Measurements from ENCODE around the gene ORC5. TPM values are rescaled to one million over a fixed set of nuclear protein-coding genes. Genes with fewer than 3 reads are reported as not detected.

The ORC5 gene
- total and polyA plus RNA-seq, 2 experiments from 2014 or later = 10.9 to 89.0 TPM

GRCh38 chr7:104228442-104228841 is 20.6 kb upstream of the ORC5 start:
- Mint-ChIP-seq H3K4me1 (no peaks in the 10 kb centered on the region), H3K27ac (no peak overlapping the region), H3K4me3 (no peak overlapping the region), H3K9me3 (no peaks in the 10 kb centered on the region), H3K27me3 (ENCODE audit: insufficient read depth, low read depth, poor library complexity) (peaks cover 2% of the 10 kb centered on the region), H3K36me3 (ENCODE audit: low read depth) (no peaks in the 10 kb centered on the region)
- Histone ChIP-seq H3K27me3 (ENCODE audit: insufficient read depth) (no peaks in the 10 kb centered on the region), H3K27ac (ENCODE audit: low read depth) (no peak overlapping the region), H4K20me1 (replicated peaks; ENCODE audit: insufficient read depth) (no peaks in the 10 kb centered on the region), H2AFZ (no peak overlapping the region), H3K4me2 (no peak overlapping the region), H3K4me3 (no peak overlapping the region), H3F3A (replicated peaks; ENCODE audit: low read depth) (no peaks in the 10 kb centered on the region), H3K79me2 (replicated peaks; ENCODE audit: insufficient read depth) (no peaks in the 10 kb centered on the region), H3K9me2 (ENCODE audit: insufficient read depth) (no peaks in the 10 kb centered on the region), H3K36me3 (ENCODE audit: insufficient read depth) (no peaks in the 10 kb centered on the region), H3K4me1 (ENCODE audit: insufficient read depth) (no peaks in the 10 kb centered on the region)
- no peak for DNase-seq (ENCODE audit: low spot score)
- TF ChIP-seq STAT1 (IDR thresholded peaks at IDR 0.05; ENCODE audit: unreplicated experiment) (no peak), CREB1 (CRISPR knock-in tag; IDR thresholded peaks at IDR 0.05; ENCODE audit: low read depth) (no peak), ZNF462 (CRISPR knock-in tag; IDR thresholded peaks at IDR 0.05) (no peak), ETS1 (IDR thresholded peaks at IDR 0.05) (no peak), POLR2AphosphoS5 (IDR thresholded peaks at IDR 0.05; ENCODE audit: low read depth) (no peak), ZNF114 (CRISPR knock-in tag; IDR thresholded peaks at IDR 0.05) (no peak), CTCF (conservative IDR thresholded peaks at IDR 0.05; ENCODE audit: low read depth in 2 of 2) (no peak), EZH2phosphoT487 (IDR thresholded peaks at IDR 0.05; ENCODE audit: unreplicated experiment) (no peak)
- no peak for ATAC-seq
